A673 (cell line): ENCODE data around the gene AIMP2. TPM values are rescaled to one million over a fixed set of nuclear protein-coding genes. Genes with fewer than 3 reads are reported as not detected.
"Not testable (repeated sequence)": the region's sequence is repeated elsewhere in the genome, so short reads cannot be mapped to it uniquely, and the experiment has no call there.

Experiments
- BruUV-seq: library from RNA; stranded (reverse); fragments of 400-500 nt; replicated peaks from 2 replicates; lab custom pipeline; 2021; lab: Mats Ljungman, UMichigan
- CTCF ChIA-PET: fragments of 300-600 bp; sonication (Branson Sonifier 250); formaldehyde crosslinking; loops from one replicate; lab custom pipeline; 2022; ENCODE audit warnings: antibody characterized with exemption; lab: Charles Lee
- POLR2A ChIA-PET: fragments of 300-600 bp; sonication (Branson Sonifier 250); formaldehyde crosslinking; loops from one replicate; lab custom pipeline; 2022; ENCODE audit warnings: antibody characterized with exemption; ENCODE audit not compliant: low non-redundant PET; lab: Charles Lee
- DNase-seq: peaks from one replicate; pipeline ENCODE4 v3.0.0-alpha.2; 2015; ENCODE audit warnings: low spot score
- H3K27ac ChIP-seq: fragments of 200-600 bp; sonication (generic); 2 replicates; pipeline ENCODE4 v1.5.1; 2016; ENCODE audit warnings: mixed run types, low read depth, mild to moderate bottlenecking, mixed read lengths, antibody characterized with exemption, low read length; ENCODE audit not compliant: poor library complexity, severe bottlenecking
- H3K27me3 ChIP-seq: fragments of 200-600 bp; sonication (generic); replicated peaks from 2 replicates; pipeline ENCODE4 v1.6.1; 2017; ENCODE audit warnings: mixed run types, low read depth, mild to moderate bottlenecking, mixed read lengths, antibody characterized with exemption, low read length; ENCODE audit not compliant: insufficient read depth, poor library complexity
- H3K36me3 ChIP-seq: fragments of 200-600 bp; sonication (generic); 2 replicates; pipeline ENCODE4 v1.6.1; 2016; ENCODE audit warnings: mixed run types, mild to moderate bottlenecking, mixed read lengths, antibody characterized with exemption, low read length; ENCODE audit not compliant: insufficient read depth, poor library complexity, severe bottlenecking
- H3K4me1 ChIP-seq: fragments of 200-600 bp; sonication (generic); 2 replicates; pipeline ENCODE4 v1.6.1; 2017; ENCODE audit warnings: mixed run types, mild to moderate bottlenecking, mixed read lengths, antibody characterized with exemption, low read length; ENCODE audit not compliant: insufficient read depth, poor library complexity, severe bottlenecking
- H3K4me3 ChIP-seq: fragments of 200-600 bp; sonication (generic); 2 replicates; pipeline ENCODE4 v1.5.1; 2016; ENCODE audit warnings: low read depth, mixed run types, mild to moderate bottlenecking, mixed read lengths, low read length; ENCODE audit not compliant: poor library complexity, severe bottlenecking
- H3K9me3 ChIP-seq: fragments of 200-600 bp; sonication (generic); 2 replicates; pipeline ENCODE4 v1.6.1; 2016; ENCODE audit warnings: mixed run types, low read depth, mild to moderate bottlenecking, mixed read lengths, antibody characterized with exemption, low read length; ENCODE audit not compliant: poor library complexity, severe bottlenecking
- EZH2 ChIP-seq: fragments of 200-600 bp; sonication (generic); IDR thresholded peaks from 2 replicates; pipeline ENCODE4 v1.6.1; 2017; ENCODE audit warnings: borderline replicate concordance, low read depth, mild to moderate bottlenecking, mixed read lengths, antibody characterized with exemption, low read length; ENCODE audit not compliant: poor library complexity, severe bottlenecking
- intact Hi-C: fragments of 100-400 bp; cut with micrococcal nuclease; formaldehyde crosslinking; loops from one replicate; pipeline ENCODE4 v1.10.0; 2022; ENCODE audit not compliant: unreplicated experiment
- total RNA-seq: library from RNA; stranded (reverse); gene quantifications from 2 replicates; pipeline ENCODE4 v1.2.3, GENCODE V29; 2021
- TF ChIP-seq, protein P1 (sequence below): fragments of 300-800, 200-600 bp; sonication (generic); conservative IDR thresholded peaks from 2 replicates; pipeline ENCODE4 v1.5.1; 2017; ENCODE audit warnings: low read depth, mild to moderate bottlenecking, antibody characterized with exemption, low read length, moderate library complexity, mixed read lengths

Gene AIMP2
- total RNA-seq, 1 experiment from 2014 or later, result 90.1 TPM

GRCh38 chr7:6057316-6058129 is 48.5 kb downstream of the AIMP2 start:
- CTCF ChIA-PET, result no interaction called here
- Histone ChIP-seq H3K27me3 (no peaks in the 10 kb centered on the region), H3K4me3 (peak overlapping the region; percentile 89), H3K36me3 (peaks cover 12% of the 10 kb centered on the region), H3K27ac (peak overlapping the region; percentile 11), H3K9me3 (no peaks in the 10 kb centered on the region), H3K4me1 (peaks cover 3% of the 10 kb centered on the region)
- intact Hi-C loops, result no loop called here
- no peak for DNase-seq
- POLR2A ChIA-PET, result no interaction called here
- TF ChIP-seq EZH2, result no peak
- TF ChIP-seq, protein P1, sequence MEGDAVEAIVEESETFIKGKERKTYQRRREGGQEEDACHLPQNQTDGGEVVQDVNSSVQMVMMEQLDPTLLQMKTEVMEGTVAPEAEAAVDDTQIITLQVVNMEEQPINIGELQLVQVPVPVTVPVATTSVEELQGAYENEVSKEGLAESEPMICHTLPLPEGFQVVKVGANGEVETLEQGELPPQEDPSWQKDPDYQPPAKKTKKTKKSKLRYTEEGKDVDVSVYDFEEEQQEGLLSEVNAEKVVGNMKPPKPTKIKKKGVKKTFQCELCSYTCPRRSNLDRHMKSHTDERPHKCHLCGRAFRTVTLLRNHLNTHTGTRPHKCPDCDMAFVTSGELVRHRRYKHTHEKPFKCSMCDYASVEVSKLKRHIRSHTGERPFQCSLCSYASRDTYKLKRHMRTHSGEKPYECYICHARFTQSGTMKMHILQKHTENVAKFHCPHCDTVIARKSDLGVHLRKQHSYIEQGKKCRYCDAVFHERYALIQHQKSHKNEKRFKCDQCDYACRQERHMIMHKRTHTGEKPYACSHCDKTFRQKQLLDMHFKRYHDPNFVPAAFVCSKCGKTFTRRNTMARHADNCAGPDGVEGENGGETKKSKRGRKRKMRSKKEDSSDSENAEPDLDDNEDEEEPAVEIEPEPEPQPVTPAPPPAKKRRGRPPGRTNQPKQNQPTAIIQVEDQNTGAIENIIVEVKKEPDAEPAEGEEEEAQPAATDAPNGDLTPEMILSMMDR, result no peak
- no TSS peak for BruUV-seq

- BruUV-seq, H3K9me3 ChIP-seq, H3K27me3 ChIP-seq, POLR2A ChIA-PET, H3K4me1 ChIP-seq, CTCF ChIA-PET, H3K36me3 ChIP-seq, H3K27ac ChIP-seq, H3K4me3 ChIP-seq, intact Hi-C loops, DNase-seq: not testable (repeated sequence)
Observed at GRCh38 chr7:6059941-6060340, 50.9 kb downstream of the AIMP2 start.

- CTCF ChIA-PET, result no interaction called here
- POLR2A ChIA-PET, result no interaction called here
- no peaks in the 10 kb centered on the region for H3K9me3 ChIP-seq
- no peaks in the 10 kb centered on the region for H3K36me3 ChIP-seq
- H3K27ac ChIP-seq, result no peak overlapping the region
- TF ChIP-seq EZH2, result no peak
- TF ChIP-seq, protein P1, result no peak
- no peaks in the 10 kb centered on the region for H3K27me3 ChIP-seq
- intact Hi-C loops, result no loop called here
- H3K4me3 ChIP-seq, result no peak overlapping the region
- no peak for DNase-seq
- no peaks in the 10 kb centered on the region for H3K4me1 ChIP-seq
- BruUV-seq, result no TSS peak
Observed at GRCh38 chr7:6071406-6071805, 62.3 kb downstream of the AIMP2 start.

Other genes with a start within 250 kb of the AIMP2 start
- 50.6 and 51.2 TPM in 2 replicates for gene RNF216, start 227.6 kb upstream of the AIMP2 start, total RNA-seq
- not detected in 2 replicates for gene OCM, start 128.5 kb upstream of the AIMP2 start, total RNA-seq
- 135 and 149 TPM in 2 replicates for gene CCZ1, start 110.5 kb upstream of the AIMP2 start, total RNA-seq
- gene RSPH10B, start 38.6 kb upstream of the AIMP2 start, total RNA-seq, result 0.41 and 1.0 TPM in 2 replicates
- gene PMS2, start 223 bp upstream of the AIMP2 start, total RNA-seq, result 14.6 and 16.8 TPM in 2 replicates
- gene ANKRD61, start 22.1 kb downstream of the AIMP2 start, total RNA-seq, result 0.98 and 1.1 TPM in 2 replicates
- 118 and 119 TPM in 2 replicates for gene EIF2AK1, start 49.9 kb downstream of the AIMP2 start, total RNA-seq
- 19.7 and 20.6 TPM in 2 replicates for gene USP42, start 95.7 kb downstream of the AIMP2 start, total RNA-seq